Measurements from ENCODE around the gene POC1B.

Gene POC1B

GRCh38 chr12:89538897-89539296, 13.1 kb upstream of the POC1B start:
- DNase-seq, result no peak

GRCh38 chr12:89537389-89537788, 11.5 kb upstream of the POC1B start:
- no peak for DNase-seq

- DNase-seq, result no peak
Observed at GRCh38 chr12:89529738-89530137, 3.9 kb upstream of the POC1B start.

DNA sequence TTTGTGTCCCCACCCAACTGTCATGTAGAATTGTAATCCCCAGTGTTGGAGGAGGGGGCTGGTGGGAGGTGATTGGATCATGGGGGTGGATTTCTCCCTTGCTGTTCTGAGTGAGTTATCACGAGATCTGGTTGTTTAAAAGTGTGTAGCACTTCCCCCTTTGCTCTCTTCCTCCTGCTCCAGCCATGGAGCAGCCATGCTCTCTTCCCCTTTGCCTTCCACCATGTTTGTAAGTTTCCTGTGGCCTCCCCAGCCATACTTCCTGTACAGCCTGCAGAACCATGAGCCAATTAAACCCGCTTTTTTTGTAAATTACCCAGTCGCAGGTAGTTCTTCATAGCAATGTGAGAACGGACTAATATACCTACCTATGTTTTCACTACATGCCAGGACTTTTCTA, 2.6 kb upstream of the POC1B start:
- DNase-seq, result no peak

GRCh38 chr12:89525305-89525823, 483 bp downstream of the POC1B start:
- DNase-seq, result peak; percentile 65

DNA sequence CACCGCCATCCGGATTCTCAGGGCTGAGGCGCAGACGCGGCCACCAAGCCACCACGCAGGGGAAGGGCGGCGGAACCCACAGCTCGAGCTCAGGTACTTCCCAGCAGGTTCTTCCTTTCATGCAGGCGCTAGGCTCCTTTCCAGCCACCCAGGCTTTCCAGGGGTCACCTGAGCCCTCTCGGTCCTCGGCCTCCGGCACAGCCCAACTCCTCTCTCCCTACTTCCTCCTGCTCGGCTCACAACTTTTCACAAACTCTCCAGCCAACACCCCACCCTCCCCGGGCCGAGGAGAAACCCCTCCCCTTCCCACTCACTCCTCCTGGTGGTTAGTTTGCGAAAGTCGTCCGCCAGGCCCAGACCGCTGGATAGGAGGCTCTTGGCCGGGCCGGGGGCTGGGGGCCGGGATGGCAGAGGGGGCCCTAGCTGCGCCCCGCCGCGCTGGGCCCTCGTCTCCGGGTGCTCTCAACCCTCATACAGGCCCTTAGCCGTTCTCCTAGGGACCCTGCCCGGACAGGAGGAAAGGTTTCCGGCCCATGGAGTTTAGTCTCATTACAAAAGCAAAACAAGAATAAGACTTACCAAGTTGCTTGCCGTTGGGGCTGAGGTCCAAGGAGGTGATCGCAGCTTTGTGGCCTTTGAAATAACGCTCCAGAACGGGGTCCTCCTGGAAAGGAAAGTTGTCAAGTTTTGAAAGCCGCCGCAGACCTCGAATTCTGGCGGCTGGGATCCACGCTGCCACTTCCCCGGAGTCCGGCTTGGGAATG, 1.1 kb downstream of the POC1B start, which contains the start of gene GALNT4:
GALNT4 (minus strand) TSS at position 256 of the 764 bp plus-strand sequence; CDS start at position 9, 247 bp downstream.
- DNase-seq, result peak; percentile 83

DNA sequence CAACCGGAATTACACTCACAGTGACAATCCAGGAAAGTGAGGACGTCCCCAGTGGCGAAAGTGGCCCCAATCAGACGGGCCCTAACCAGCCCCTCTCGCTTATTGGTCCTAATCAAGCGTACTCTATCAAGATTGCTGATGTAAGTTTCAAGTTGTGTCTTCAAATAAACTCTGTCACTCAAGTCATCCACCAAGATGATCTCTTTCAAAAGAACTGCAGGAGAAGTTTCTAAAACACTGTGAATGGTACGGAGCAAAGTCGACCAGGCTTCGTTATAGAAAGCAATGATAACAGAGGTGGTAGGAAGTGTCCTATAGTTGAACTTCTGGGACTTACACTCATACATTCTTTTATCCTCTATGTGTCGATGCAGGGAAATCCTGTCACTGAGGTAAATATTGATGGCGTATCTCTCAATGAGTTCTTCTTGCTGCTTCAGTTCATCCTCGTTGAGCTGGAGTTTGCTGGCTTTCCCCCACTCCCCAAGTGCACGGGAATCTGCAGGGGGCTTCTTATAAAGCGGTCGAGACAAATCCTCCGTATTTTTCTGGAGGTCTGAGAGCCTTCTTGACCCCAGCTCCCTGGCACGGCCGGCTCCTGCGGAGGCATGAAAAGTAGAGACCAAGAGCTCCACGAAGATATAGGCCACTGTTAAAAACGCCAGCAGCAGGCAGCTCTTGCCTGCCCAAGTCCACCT, 1.9 kb downstream of the POC1B start:
- no peak for DNase-seq

DNA sequence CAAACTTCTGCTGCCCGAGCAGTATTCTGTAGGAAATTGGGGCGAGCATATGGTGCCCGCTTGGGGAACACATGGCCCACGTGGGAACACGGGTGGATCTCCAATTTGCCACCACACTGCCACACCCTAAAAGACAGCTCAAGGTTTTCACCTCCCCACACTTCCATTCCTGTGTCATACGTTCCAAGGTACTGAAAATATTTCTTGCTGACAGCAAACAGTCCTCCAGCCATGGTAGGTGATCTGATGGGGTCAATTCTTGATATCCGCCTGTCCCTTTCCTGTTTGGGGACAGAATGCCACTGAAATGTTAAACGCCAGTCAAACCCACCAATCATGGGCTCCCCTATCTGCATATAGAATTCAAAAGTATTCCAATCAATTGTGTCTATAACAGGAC, 2.5 kb downstream of the POC1B start:
- DNase-seq, result no peak

DNA sequence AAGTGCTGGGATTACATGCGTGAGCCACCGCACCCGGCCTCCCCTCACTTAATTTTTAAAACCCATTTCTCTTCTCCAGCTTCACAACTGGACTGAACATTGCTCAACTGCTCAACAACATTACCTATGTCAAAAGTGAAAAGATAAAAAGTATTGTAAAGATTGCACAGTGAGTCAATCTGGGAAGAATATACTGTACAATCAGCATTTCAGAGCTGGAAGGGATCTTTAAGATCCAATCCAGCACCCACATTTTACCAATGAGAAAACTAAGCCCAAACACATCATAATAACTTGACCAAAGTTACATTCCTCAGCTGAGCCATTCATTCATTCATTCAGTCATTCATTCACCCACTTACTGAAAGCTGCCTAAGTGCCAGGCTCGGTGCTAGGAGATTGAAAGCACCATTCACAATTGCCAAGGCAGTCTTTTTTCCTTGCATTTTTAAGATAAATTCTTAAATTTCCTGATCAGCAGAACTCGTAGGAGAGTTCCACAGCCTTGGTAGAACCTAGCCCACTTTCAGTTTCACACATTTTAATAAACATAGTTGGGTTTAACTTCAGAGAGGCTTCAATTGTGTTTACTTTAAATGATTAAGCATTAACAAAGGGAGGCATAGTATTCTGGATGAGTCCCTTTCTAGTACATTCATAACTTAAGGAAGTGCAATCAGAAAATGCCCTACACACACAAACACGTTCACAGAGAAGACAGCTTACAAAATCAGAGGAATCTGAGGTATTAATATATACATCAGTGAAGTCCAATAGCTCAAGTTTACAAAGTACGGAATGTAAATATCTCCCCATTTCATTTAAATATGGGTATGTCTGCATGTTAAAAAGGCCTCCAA, 4.3 kb downstream of the POC1B start:
- no peak for DNase-seq

DNA sequence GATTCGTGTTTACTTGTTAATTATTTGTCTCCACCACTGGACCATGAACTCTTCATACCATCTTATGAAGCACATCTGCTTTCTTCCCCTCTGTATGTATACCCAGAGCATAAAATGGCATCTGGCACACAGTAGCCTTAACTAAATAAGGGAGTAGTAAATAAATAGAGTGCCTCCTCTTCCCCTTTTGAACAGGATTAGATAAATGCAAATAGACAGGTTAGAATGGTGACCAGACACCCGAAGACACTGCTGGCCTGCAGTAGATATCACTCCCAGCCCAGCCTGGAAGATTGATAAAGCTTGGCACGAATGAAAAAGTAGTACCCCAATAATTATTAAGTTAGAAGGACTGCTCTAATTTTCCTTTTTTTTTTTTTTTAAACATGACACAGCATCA, 8.1 kb downstream of the POC1B start:
- no peak for DNase-seq

DNA sequence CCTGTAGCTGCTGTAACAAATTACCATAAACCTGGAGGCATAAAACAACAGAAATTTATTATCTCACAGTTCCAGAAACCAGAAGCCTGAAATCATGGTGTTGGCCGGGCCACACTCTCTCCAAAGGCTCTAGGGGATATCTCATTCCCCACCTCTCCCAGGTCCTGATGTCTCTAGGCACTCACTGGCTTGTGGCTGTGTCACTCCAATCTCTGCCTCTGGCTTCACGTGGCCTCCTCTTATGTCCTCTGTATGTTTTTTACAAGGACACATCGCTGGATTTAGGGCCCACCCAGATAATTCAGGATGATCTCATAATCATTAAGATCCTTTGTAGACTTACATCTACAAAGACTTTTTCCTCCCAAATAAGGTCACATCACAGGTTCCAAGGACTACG, 9.2 kb downstream of the POC1B start:
- DNase-seq, result no peak

DNA sequence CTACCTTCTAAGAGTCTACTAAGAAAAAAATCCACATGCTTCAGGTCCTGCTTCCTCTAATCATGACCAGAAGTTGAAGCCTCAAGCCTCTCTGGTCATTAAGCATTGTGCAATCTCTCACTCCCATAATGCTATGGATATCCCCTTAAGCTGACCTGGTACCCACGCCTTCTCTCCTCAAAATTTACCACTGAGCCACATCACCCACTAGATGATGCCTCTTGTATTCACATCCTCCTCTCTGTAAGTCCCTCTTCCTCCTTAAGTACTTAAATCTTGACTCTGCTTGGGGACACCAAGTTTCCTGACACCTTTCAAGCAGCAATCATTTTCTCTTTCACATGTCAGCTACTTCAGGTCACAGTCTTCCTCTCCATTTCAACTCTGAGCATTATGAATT, 11.1 kb downstream of the POC1B start:
- no peak for DNase-seq

DNA sequence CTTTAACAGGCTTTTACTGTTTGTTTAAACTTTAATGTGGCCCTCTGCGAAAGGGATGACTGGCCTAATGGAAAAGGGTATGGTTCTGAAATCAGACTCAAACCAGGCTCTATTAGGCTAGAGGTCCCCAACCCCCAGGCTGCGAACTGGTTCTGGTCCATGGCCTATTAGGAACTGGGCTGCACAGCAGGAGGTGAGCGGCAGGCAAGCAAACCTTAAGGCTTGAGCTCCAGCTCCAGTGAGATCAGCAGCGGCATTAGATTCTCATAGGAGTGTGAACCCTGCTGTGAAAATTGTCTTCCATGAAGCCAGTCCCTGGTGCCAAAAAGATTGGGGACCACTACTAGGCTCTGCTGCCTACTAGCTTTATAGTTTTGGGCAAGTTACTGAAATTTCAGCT, 12.3 kb downstream of the POC1B start:
- DNase-seq, result no peak

- no peak for DNase-seq
Observed at GRCh38 chr12:89507015-89507824, 18.6 kb downstream of the POC1B start.

DNA sequence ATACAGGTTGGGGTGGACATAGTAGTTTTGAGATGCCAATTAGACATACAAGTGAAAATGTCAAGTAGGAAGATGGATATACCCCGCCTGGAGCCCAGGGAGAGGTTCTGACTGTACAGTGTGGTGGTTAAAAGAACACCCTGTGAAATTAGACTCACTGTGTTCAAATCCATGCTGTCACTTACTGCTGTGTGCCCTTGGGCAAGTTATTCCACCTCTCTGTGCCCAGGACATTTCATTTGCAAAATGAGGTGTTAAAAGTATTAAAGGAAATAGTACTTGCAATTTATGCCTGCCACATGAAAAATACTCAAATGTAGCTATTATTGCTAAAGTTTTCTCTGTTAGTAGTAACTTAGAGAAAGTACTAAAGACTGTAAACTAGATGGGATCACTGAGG, 19.8 kb downstream of the POC1B start:
- no peak for DNase-seq

GRCh38 chr12:89504560-89505346, 21.1 kb downstream of the POC1B start:
- no peak for DNase-seq

DNA sequence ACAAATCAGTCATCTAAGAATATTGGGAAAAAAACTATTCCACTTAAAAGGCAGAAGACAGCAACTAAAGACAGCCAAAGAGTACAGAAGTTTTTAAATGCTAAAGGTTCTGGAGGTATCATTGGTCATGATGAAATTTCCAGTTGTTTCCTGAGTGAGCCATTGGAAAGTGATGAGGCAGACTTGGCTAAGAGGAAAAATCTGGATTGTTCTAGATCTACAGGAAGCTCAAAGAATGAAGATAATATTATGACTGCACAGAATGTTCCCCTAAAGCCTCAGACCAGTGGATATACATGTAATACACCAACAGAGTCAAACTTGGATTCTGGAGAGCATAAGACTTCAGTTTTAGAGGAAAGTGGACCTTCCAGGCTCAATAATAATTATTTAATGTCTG, 24.1 kb downstream of the POC1B start:
- DNase-seq, result no peak

DNA sequence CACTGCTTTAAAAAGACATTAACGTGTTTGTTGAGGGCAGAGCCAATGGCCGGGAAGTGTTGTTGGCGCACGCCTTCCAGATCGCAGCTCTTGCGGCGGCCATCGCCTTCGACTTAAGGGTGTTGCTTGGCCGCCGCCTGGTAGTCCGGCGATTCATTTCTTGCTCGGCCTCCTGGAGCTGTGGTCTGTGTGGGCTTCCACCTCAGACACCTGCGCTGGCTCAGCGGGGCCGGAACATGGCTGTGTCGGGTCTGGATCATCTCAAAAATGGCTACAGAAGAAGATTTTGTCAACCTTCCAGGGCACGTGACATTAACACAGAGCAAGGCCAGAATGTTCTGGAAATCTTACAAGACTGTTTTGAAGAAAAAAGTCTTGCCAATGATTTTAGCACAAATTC, 26.0 kb downstream of the POC1B start:
- no peak for DNase-seq

DNA sequence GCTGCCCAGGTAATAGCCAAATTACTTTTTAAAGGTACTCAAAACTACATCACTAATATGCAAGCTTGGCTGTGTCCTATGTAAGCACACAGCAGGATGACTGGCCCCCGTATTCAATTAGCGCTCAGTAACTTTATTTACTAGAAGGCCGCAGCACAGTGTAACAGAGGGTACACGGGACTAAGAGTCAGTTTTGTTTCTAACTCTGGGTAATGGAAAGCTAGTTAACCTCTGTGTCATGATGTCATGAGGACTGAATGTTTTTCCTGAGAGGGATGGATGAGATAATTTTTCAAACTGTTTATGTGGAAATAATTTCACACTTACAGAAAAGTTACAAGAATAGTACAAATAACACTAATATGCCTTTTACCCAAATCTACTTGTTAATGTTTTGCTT, 28.4 kb downstream of the POC1B start:
- DNase-seq, result no peak

GRCh38 chr12:89497005-89497404, 28.8 kb downstream of the POC1B start:
- DNase-seq, result no peak

GRCh38 chr12:89494411-89495231, 31.2 kb downstream of the POC1B start:
- peak; percentile 49 for DNase-seq

Measured in stimulated activated CD8-positive, alpha-beta memory T cell treated with anti-CD3 and anti-CD28 coated beads, Interleukin-4, amount 100 ng/mL, for 48 hours (primary cell).